MV-4-11 (cell line): ENCODE results near the gene C22orf31.
"Not testable (repeated sequence)": the region's sequence is repeated elsewhere in the genome, so short reads cannot be mapped to it uniquely, and the experiment has no call there.

Experiments used
- DNase-seq: peaks from one replicate; lab custom pipeline; 2025; lab: John Stamatoyannopoulos, UW

Gene C22orf31

DNA sequence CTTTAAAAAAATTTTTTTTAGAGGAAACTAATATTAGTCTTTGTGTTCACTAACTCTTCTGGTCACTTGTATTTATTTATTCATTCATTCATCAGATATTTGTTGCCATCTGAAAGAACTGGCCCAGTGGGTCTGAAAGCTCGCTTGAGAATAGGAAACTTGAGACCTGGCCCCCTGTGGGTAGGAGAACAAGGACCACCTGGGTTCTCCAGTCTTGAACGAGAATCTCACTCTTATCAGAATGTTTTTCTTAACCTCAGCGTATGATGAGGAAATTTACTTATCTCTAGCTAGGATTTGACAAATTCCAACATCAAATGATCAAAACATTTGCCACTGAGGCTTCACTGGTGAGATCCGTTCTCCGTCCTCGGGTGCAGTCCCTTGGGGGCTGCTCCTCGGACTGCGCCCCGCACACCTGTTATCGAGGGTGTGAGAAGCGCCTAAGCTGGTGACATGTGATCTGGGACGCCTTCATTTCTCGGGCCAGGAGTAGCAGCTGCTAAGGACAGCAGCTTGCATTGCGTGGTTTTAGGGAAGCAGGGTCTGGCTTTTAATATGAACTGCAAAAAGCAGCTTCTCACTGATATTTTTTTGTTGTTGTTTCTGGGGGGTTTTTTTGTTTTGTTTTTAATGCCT is 6.3 kb downstream of the C22orf31 start:
- DNase-seq = no peak

DNA sequence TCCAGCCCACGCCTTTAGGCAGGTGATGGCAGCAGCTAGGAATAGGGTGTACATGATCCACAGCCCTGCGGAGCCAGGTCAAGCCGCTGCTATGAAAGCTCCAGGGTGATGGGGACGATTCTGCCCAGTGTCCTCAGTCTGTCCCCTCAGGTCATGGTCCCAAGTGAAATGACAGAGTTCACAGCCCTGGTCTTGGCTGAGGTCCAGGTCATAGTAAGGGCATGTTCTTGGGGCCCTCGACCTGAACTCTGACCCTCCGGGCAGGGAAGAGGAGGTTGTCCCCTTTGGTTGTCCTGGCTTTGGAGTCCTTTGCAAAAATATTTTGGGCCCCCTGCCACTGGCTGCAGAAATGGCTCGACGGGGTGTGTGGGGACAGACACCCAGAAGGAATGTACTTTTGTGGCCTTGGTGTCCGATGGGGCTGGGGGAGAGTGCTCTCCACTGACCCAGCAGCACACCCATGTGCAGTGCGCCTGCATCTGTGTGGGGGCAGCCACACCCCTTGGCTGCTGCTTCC is 7.3 kb downstream of the C22orf31 start:
- DNase-seq = no peak

DNA sequence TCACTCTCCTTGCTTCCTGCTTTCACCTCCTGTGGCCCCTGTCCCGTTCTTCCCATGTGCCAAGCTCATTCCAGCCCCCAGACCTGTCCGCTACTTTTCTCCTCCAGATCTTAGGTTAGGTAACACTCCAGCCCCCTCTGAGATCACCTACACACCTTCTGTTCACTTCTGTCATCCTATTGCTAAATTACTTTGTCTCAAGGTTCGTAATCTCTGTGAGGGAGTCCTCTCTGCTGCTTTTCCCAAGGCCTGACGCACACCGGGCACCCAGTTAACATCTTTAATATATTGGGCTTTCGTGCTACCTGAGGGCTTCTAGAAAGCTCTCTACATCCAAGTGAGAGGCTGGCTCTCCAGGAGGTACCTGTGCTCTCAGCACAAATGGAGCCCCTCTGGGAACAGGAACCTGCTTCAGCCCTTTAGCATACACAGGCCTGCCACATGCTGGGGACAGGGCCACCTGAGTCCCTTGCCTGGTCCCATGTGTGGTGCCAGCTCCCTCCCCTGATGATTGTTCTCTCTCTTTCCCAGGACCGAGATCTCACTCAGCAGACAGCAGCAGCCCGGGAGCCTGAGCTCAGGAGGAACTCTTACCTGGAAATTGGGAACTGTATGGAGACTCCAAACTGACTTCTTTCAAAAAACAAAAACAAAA is 8.5 kb downstream of the C22orf31 start:
- DNase-seq = no peak

DNA sequence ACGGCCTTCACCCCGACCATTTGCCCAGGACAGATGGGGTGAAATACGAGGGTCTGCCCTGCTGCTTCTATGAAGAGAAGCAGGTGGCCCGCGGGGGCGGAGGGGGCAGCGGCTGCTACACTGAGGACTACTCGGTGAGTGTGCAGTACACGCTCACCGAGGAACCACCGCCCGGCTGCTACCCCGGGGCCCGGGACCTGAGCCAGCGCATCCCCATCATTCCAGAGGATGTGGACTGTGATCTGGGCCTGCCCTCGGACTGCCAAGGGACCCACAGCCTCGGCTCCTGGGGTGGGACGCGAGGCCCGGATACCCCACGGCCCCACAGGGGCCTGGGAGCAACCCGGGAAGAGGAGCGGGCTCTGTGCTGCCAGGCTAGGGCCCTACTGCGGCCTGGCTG is 11.2 kb downstream of the C22orf31 start:
- DNase-seq = no peak

DNA sequence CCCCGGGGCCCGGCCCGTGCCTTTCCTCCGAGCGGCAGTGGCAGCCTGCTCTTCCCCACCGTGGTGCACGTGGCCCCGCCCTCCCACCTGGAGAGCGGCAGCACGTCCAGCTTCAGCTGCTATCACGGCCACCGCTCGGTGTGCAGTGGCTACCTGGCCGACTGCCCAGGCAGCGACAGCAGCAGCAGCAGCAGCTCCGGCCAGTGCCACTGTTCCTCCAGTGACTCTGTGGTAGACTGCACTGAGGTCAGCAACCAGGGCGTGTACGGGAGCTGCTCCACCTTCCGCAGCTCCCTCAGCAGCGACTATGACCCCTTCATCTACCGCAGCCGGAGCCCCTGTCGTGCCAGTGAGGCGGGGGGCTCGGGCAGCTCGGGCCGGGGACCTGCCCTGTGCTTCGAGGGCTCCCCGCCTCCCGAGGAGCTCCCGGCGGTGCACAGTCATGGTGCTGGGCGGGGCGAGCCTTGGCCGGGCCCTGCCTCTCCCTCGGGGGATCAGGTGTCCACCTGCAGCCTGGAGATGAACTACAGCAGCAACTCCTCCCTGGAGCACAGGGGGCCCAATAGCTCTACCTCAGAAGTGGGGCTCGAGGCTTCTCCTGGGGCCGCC is 11.9 kb downstream of the C22orf31 start:
- DNase-seq = no peak

DNA sequence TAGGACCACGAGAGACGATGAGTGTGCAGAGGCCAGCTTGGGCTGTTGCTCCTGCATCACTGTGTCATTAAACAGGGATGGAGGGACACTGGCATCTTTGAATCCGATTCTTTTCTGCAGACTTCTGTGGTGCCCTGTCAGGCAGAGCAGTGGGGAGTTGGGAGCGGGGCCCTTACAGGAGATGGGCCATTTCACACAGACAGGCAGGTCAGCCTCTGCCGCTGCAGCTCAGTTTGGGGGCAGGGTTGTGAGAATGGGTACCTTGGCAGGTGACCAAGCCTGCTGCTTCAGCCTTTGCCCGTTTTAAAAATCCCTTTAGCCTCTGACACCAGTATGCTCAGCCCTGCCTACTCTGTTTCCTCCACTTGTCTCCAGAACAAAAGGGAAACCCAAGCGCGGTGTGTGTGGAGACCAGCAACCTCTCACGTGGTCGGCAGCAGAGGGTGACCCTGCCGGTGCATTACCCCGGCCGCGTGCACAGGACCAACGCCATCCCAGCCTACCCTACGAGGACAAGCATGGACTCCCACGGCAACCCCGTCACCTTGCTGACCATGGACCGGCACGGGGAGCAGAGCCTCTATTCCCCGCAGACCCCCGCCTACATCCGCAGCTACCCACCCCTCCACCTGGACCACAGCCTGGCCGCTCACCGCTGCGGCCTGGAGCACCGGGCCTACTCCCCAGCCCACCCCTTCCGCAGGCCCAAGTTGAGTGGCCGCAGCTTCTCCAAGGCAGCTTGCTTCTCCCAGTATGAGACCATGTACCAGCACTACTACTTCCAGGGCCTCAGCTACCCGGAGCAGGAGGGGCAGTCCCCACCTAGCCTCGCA is 12.6 kb downstream of the C22orf31 start:
- no peak for DNase-seq

DNA sequence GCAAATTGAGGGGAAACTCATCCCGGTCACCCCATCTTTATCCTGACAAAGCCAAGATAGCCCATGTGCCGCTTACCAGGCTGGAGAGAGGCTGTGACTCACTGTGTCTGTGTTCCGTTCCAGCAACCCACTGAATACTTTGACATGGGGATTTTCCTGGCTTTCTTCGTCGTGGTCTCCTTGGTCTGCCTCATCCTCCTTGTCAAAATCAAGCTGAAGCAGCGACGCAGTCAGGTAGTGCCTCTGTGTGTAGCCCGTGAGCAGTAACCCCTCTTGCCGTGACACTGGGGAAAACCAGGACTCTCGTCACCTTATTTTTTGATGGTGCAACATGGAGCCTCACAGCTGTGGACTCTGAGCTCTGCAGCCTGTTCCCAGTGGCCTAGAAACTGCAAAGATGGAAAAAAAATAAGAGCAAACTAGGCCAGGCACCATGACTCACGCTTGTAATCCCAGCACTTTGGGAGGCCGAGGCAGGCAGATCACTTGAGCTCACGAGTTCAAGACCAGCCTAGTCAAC is 16.9 kb downstream of the C22orf31 start:
- no peak for DNase-seq

DNA sequence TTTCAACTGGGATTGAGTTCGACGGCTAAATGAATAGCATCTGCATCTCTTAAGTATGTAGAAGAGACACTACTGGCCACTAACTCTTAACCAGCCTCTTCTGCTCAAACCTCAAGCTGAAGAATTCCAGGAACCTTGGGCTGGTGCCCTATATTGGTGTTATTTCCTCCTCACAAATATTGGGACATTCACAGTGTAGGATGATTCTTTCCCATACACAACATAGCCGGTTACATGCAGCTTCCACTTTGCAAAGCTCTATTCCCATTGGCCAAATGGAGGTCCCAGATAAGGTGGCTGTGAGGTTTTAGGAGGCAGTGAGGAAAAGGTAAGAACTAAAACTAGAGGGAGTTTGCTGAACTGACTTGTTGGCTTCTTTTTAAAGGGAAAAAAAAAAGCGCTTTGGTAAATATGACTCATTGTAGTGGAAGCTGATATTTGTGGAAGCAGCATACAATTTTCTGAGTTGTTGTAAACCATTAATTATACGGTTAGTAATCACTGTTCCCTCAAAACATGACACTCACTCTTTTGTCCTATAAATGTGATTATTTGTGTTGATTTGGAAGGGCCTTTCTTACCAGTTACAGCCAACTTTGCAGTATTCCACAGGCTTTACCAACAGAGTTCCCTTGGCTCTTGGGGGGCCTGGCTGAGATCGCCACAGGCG is 17.6 kb downstream of the C22orf31 start:
- DNase-seq = no peak

DNA sequence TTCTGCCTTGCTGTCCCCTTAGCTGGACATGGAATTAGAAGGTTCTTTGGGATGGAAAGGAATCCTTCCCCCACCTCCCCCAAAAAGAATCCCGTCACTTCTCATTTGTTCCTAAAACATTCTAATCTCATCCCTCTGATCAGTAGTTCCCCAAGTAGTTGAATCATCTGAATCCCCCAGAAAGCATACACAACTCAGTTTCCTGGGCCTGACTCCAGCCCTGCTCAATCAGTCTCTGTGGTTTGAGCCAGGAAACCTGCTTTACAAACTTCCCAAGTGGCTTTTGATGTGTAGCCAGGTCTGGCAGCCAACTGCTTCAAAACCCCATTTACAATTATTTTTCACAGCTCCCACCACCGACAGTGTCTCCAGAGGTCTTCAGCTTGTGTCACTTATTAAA is 20.2 kb downstream of the C22orf31 start:
- no peak for DNase-seq

DNA sequence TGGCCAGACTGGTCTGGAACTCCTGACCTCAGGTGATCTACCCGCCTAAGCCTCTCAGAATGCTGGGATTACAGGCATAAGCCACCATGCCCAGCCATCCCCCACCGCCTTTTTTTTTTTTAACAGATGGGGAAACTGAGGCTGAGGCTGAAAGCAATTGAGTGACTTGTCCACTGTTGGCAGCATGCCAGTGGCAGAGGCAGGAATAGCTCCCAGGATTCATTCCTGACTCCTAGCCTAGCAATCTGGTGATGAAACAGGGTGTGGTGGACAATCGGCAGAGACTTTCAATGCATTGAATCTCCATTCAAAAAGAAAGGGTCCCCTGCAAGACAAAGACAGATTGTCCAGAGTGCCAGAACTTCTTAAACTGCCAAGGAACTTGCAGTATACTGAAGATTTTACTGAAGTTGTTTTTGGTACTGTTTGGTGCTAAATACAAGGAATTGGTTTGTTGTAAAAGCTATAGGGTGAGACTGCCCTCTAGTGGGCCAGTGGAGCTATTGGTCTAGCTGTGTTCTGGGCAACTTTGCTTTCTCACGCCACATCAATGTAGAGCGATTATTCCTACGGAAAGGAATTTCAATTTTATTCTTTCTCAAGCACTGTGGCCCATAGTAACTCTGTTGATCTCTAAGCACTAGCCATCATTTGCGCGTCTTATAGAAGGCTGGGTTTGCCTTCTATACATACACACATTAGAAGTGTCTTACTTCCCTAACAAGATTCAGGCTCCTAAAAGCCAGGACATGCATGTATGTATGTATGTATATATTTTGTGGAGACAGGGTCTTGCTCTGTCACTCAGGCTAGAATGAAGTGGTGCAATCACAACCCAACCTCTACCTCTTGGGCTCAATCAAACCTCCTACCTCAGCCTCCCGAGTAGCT is 21.0 kb downstream of the C22orf31 start:
- peak; percentile 66 for DNase-seq

DNA sequence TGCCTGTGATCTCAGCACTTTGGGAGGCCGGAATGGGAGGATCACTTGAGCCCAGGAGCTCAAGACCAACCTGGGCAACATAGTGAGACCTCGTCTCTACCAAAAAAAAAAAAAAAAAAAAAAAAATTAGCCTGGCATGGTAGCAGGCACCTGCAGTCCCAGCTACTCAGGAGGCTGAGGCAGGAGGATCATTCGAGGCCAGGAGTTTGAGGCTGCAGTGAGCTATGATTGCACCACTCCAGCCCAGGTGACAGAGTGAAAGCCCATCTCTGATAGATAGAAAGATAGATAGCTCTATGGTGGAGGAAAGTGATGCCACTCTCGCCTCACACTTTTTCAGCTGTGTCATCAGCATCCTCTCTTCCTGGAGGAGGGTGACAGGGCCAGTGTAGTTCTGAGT is 21.9 kb downstream of the C22orf31 start:
- not testable (repeated sequence) for DNase-seq

DNA sequence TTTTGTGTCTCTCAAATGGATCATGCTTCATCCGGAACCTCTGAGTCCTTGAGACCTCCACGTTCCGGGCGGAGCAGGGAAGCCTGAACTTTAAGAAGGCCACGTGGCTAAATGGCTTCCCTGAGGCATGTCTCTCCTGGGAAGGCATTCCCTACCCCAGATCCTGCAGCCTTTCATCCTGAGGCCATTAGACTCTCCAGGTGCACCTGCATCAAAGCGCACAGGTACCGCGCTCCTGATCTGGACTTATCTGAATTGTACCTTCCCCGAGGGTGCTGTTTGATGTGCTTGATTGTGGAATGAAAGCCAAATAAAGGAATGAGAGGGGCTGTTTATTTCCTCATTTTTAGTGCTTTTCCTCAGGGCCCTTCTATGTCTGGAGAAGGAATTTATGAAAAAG is 22.5 kb downstream of the C22orf31 start:
- no peak for DNase-seq

DNA sequence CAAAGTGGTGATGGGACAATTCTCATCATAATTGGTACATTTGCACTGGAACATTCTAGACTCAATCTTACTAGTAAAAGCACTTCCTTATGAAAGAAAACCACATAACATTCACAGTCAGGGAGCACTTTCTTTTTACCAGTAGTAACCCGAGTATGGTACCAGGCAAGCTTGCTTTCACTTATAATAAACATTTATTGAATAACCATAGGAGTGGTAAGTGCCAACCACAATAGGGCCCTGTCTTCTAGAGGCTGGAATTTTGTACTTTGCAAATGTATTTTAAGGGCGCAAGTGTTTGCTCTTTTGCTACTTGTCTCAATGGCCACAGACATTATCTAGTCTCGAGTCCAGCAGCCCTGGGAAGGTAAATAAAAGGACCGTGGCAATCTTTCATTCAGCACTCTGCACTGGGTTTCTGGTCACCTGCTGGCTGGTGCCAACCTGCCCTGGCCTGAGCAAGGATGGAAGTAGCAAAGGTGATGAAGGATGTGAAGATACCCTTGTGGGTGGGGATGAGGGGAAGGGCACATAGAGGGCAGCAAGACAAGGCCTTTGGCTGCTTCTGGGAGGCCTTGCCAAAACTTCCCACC is 24.2 kb downstream of the C22orf31 start:
- peak; percentile 20 for DNase-seq

DNA sequence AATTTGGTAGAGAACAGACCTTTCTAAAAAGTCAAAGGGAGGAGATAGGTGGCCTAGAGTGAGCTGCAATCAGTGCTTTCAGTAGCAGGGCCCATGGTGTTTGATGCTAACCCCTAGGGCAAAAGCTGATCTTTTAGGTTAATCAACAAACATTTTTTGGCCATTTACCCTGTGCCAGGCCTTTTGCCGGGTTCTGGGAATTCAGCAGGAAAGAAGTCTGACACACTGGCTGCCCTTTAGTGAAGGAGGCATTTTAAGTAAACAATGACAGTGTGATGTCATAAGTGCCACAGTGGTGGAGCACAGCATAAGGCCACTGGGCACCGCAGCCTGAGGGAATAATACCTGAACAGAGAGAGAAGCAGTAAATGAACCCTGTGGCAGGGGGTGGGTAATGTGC is 29.0 kb downstream of the C22orf31 start:
- no peak for DNase-seq

DNA sequence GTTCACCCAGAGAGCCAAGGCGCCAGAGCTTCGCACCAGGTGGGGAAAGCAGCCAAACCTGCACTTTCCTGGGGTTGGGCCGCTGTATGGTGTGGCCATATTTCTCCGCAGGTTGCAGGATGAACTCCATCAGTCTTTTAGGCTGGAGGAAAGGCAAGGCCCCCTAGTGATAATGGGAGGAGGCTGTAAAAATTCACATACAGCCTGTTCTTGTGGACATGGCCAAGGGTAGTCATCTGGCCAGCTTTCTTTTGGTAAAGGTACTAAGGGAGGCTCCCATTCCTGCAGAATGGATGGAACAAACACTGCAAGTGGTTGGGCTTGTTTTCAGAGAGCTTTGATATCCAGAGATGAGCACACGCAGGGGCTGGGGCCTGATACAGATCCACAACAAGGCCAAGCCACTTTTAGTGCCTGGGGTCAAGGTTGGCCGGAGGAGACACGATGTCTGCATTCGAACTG is 29.6 kb downstream of the C22orf31 start:
- no peak for DNase-seq

DNA sequence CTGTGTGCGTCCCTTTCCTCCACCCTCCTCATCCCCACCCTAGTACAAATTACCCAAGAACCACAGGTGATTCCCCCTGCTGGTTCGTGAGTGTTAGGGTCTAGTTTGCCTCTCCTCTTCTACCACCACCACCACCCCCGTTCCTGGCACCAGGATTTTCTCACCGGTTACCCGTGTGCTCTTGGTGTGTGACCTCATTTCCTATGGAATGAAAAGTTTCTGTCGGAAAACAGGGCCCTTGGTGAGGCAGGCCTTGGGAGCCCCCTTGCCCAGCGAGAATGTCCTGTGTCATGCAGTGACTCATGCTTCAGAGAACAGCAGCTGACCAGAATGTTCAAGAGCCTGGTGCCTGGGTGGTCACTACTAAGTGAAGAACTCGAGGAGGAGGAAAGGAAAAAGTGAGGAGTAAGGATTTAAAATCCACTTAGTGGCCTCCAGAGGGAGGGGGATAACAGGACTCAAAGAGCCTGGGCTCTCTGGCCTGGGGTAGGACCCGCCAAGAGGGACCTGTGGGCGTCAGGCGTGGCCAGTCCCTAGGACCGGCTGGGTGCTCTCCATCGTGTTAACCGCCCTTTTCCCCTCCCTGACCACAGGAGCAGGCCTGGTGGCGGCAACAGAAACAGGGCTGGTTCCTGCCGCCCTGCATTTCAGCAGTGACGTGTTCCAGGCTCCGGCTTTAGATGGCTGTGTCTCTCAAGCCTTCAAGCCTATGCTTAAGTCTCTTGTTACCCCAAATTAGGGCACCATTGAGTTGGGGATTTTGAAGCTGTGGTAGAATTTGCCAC is 30.2 kb downstream of the C22orf31 start:
- DNase-seq = no peak

DNA sequence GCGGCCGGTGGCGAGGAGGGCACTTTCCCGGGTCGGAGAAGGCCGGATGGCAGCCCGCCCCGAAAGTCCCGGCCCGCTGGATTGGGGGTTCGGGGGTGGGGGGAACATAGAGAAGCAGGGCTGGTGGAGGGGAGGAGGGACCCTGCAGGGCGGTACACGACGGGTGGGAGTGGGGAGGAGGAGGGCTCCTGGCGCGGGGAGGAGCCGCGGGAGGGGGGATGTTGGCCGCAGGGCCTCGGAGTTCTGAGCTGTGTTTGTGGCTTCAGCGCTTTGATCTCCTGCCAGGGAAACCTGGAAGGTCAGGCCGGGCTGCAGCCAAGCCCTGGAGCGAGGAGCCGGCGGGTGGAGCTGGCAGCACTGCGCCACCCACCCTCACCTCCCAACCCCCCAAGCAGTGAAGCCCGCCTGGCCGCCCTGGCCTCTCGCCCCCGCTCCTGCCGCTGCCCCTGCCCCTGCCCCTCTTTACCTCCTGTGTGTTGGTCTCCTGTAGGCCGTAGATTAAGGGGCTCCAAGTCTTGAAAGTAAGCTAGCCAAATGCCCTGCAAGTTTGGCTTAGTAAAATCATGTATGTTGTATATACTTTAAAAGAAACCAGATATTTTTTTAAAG is 30.9 kb downstream of the C22orf31 start:
- no peak for DNase-seq

DNA sequence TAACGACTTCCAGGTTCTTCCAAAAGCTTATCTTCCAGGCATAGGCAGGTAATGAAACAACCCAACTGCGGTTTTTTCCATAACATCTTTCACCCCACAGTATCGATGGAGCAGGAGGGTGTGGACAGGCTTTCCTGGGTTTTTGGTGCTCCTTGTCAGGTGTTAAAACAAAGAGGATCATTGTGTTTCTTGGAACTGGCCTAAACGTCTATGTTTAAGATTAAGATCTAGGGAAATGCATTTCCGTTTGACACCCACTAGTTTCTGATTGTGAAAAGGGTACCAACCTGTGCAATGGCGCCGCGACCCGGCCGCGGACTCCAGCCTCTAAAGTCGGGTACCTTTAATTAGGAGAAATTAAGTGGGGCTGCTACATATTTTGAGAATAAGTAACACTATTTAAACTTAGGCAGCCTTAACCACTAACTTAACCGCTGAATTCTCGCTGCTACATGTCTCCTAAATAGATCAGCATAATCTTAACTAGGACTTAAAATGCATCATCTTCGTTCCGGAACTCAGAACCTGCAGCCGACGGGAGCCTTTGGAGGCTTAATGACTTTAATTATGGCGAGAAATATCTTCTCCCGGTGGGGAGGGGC is 31.5 kb downstream of the C22orf31 start:
- no peak for DNase-seq
